ENCODE results near the gene MYO1E. TPM values are rescaled to one million over a fixed set of nuclear protein-coding genes. Genes with fewer than 3 reads are reported as not detected.
A peak's percentile ranks its signal among the peaks of the same experiment; 100 is the strongest.

MYO1E gene
- total RNA-seq, 1 donor from 2014 or later, result 84.6 TPM

DNA sequence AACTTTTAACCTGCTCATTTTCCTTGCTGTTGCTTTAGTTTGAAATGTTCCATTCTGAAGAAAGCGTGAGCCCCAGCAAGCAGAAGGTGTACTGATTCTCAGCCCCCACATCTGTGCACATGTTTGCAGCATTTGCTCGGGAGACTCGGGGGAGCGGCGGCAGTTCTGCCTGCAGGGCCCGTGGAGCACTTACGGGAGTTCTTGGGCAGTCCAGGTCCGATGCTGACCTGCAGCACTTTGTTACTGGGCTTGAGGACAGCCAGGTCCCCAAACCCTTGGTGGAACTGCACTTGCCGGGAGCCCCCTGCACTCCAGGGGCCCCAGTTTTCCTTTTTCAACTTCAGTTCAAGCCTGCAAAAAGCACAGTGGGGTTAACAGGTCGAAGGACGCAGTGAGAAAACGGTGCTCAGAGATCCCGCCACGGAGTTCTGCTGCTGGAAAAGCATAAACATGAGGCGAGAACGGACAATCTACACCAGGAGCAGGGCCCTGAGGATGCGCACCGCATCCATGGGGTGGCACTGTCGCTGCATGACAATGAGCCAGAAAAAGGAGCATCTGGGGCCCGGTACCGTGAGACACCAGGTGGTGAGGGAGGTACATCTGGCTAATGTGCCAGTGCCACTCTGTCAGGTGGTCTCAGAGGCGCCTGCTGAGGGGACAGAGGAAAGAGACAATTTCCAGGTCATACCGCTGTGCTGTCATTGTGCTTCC, 211.6 kb downstream of the MYO1E start:
- H3K4me1 Mint-ChIP-seq (ENCODE audit: unreplicated experiment), result peaks cover 7% of the 10 kb centered on the region
- H3K4me3 Mint-ChIP-seq (ENCODE audit: unreplicated experiment), result no peak overlapping the region
- no peaks in the 10 kb centered on the region for H3K27me3 Mint-ChIP-seq (ENCODE audit: unreplicated experiment)
- H3K27ac Mint-ChIP-seq (ENCODE audit: unreplicated experiment), result no peak overlapping the region
- DNase-seq (ENCODE audit: extremely low spot score, unreplicated experiment), result no peak
- TF ChIP-seq, protein P1, sequence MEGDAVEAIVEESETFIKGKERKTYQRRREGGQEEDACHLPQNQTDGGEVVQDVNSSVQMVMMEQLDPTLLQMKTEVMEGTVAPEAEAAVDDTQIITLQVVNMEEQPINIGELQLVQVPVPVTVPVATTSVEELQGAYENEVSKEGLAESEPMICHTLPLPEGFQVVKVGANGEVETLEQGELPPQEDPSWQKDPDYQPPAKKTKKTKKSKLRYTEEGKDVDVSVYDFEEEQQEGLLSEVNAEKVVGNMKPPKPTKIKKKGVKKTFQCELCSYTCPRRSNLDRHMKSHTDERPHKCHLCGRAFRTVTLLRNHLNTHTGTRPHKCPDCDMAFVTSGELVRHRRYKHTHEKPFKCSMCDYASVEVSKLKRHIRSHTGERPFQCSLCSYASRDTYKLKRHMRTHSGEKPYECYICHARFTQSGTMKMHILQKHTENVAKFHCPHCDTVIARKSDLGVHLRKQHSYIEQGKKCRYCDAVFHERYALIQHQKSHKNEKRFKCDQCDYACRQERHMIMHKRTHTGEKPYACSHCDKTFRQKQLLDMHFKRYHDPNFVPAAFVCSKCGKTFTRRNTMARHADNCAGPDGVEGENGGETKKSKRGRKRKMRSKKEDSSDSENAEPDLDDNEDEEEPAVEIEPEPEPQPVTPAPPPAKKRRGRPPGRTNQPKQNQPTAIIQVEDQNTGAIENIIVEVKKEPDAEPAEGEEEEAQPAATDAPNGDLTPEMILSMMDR (IDR thresholded peaks at IDR 0.05), result peak; percentile 57
- H3K36me3 Mint-ChIP-seq (ENCODE audit: unreplicated experiment), result peaks cover 38% of the 10 kb centered on the region
- H3K9me3 Mint-ChIP-seq (ENCODE audit: unreplicated experiment), result no peaks in the 10 kb centered on the region

GRCh38 chr15:59159210-59159609, 213.5 kb downstream of the MYO1E start:
- no peak overlapping the region for H3K27ac Mint-ChIP-seq (ENCODE audit: unreplicated experiment)
- no peaks in the 10 kb centered on the region for H3K27me3 Mint-ChIP-seq (ENCODE audit: unreplicated experiment)
- TF ChIP-seq, protein P1 (IDR thresholded peaks at IDR 0.05), result no peak
- no peak overlapping the region for H3K4me3 Mint-ChIP-seq (ENCODE audit: unreplicated experiment)
- H3K9me3 Mint-ChIP-seq (ENCODE audit: unreplicated experiment), result no peaks in the 10 kb centered on the region
- DNase-seq (ENCODE audit: extremely low spot score, unreplicated experiment), result no peak
- peaks cover 2% of the 10 kb centered on the region for H3K4me1 Mint-ChIP-seq (ENCODE audit: unreplicated experiment)
- H3K36me3 Mint-ChIP-seq (ENCODE audit: unreplicated experiment), result peaks cover 44% of the 10 kb centered on the region

GRCh38 chr15:59158701-59159034, 214.0 kb downstream of the MYO1E start:
- Mint-ChIP-seq H3K4me1 (ENCODE audit: unreplicated experiment) (peaks cover 2% of the 10 kb centered on the region), H3K36me3 (ENCODE audit: unreplicated experiment) (peaks cover 41% of the 10 kb centered on the region), H3K27ac (ENCODE audit: unreplicated experiment) (no peak overlapping the region), H3K27me3 (ENCODE audit: unreplicated experiment) (no peaks in the 10 kb centered on the region), H3K4me3 (ENCODE audit: unreplicated experiment) (no peak overlapping the region), H3K9me3 (ENCODE audit: unreplicated experiment) (no peaks in the 10 kb centered on the region)
- TF ChIP-seq, protein P1 (IDR thresholded peaks at IDR 0.05), result no peak
- DNase-seq (ENCODE audit: extremely low spot score, unreplicated experiment), result no peak

- Mint-ChIP-seq H3K27ac (ENCODE audit: unreplicated experiment) (no peak overlapping the region), H3K9me3 (ENCODE audit: unreplicated experiment) (no peaks in the 10 kb centered on the region), H3K4me3 (ENCODE audit: unreplicated experiment) (no peak overlapping the region), H3K36me3 (ENCODE audit: unreplicated experiment) (peaks cover 46% of the 10 kb centered on the region), H3K27me3 (ENCODE audit: unreplicated experiment) (no peaks in the 10 kb centered on the region), H3K4me1 (ENCODE audit: unreplicated experiment) (peaks cover 2% of the 10 kb centered on the region)
- DNase-seq (ENCODE audit: extremely low spot score, unreplicated experiment), result no peak
- TF ChIP-seq, protein P1 (IDR thresholded peaks at IDR 0.05), result no peak
These were observed 214.6 kb downstream of the MYO1E start for GRCh38 chr15:59157840-59158700.

DNA sequence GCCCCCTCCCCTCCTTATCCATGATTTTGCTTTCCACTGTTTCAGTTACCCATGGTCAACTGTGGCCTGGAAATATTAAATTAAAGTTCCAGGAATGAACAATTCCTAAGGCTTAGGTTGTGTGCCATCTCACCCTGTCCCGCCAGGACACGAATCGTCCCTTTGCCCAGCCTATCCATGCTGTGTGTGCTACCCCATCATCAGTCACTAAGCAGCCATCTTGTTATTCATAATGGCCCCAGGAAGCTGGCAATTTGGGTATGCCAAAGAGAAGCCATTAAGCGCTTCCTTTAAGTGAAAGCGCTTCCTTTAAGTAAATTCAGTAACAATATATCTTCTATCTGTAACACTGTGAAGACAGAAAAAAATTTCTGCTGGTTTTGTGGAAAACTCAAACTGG, 215.3 kb downstream of the MYO1E start:
- Mint-ChIP-seq H3K27ac (ENCODE audit: unreplicated experiment) (no peak overlapping the region), H3K36me3 (ENCODE audit: unreplicated experiment) (peaks cover 50% of the 10 kb centered on the region), H3K27me3 (ENCODE audit: unreplicated experiment) (no peaks in the 10 kb centered on the region), H3K4me1 (ENCODE audit: unreplicated experiment) (peaks cover 2% of the 10 kb centered on the region), H3K9me3 (ENCODE audit: unreplicated experiment) (no peaks in the 10 kb centered on the region), H3K4me3 (ENCODE audit: unreplicated experiment) (no peak overlapping the region)
- DNase-seq (ENCODE audit: extremely low spot score, unreplicated experiment), result no peak
- TF ChIP-seq, protein P1 (IDR thresholded peaks at IDR 0.05), result no peak
